NCI-H2196 treated with DMSO at 0.1 percent for 48 hours (cell line): Measurements from ENCODE around the gene ILRUN.
"Not testable (repeated sequence)": the region's sequence is repeated elsewhere in the genome, so short reads cannot be mapped to it uniquely, and the experiment has no call there.

Source experiments
- DNase-seq: peaks from one replicate; lab custom pipeline; 2025; ENCODE audit not compliant: unreplicated experiment; lab: John Stamatoyannopoulos, UW

Gene ILRUN

DNA sequence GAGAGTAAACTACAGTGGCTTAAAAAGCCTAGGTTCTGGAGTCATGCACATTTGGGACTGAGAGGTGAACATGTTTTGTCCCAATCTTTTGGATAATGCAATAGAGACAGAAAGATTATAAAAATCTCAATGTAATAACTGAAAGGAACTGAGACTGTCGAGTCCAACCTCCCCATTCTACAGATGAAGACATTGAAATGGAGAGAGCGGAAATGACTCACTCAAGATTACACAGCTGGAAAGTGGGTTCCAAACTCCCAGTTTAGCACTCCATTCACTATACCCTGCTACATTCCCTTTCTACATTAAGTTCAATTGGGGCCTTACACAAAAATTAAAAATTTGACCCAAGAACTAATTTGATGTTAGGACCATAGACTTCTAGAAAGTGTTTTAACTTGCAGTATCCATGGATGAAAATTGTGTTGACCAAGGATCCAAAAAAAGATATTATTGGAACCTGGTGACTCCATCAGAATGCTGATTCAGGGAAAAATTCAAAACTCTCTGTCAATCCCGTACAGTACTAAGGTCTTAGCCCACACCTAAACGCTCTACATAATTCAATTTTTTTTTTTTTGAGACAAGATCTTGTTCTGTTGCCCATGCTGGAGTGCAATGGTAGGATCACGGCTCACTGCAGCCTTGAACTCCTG lies 1.5 kb upstream of the ILRUN start:
- no peak for DNase-seq

DNA sequence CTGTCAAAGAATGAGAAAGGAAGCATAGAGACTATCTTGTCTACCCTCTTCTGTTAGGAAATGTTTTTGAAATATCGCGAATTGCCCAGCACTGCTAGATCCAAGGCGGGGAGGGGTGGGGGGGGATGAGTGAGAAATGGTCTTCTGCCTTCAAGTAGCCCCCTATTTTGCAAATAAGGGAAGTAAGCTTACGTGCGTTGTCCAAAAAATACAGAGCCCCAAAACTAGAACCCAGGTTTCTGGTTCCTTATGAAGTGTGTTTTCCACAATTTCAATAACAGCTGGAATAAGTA lies 923 bp upstream of the ILRUN start:
- DNase-seq = no peak

DNA sequence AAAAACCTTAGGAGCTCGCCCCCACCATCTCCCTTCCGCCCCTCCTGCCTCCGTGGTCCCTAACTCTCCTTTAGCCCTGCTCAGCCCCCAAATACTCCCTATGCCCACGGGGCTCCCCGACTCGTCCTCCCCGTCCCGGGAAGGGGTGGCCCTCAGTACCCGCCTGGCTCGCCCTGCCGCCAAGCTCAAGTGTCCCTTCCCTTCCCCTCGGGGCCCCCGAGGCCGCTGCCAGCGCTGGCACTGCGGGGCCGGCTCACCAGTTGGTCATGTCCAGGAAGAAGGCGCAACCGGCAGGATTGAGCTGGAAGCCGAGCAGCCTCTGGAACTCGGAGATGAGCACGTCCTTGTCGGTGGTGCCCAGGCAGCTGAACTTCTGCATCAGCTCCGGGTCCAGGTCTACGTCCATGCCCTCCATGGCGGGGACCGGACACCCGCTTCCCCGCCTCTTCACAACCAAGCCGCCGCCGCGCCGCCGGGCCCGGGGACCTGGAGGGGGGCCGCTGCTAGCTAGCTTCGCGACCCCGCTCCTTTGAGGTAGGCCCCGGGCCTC lies 303 bp downstream of the ILRUN start:
- no peak for DNase-seq

DNA sequence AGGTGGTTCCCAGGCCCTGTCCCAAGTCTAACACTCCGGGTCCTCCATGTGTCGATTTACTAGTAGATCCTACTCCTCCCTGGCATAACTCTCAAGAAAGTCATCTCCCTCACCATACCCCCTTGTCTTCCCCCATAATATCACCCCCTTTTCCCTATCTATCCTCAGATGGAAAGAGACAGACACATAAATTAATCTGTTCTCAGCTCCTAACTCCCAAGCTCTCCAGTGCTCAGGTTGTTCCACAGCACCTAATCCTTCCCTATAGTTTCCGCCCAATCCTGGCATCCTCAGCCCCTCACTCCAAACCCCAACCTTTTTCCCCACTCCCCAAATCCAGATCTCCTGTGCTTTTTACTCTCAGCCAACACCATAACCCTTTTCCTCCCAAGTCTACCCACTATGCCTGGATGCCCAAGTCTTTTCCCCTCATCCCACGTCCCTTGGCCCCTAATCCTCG lies 808 bp downstream of the ILRUN start:
- no peak for DNase-seq

DNA sequence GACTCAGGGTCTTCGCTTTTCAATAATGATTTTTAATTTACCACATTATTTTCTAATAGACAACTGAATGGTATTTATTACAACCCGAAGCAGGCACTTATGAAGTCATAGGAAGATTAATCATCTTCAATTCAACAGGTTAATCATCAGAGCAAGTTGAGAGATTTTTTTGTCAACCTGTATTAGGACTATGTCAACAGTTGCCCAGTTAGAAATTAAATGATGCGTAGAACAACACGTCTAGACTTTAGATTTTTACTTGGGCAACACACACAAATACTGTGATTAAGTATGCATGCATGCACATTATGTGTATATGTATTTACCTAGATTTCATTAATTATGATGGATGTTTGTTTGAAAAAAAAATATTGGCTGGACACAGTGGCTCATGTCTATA lies 4.3 kb downstream of the ILRUN start:
- DNase-seq = no peak

DNA sequence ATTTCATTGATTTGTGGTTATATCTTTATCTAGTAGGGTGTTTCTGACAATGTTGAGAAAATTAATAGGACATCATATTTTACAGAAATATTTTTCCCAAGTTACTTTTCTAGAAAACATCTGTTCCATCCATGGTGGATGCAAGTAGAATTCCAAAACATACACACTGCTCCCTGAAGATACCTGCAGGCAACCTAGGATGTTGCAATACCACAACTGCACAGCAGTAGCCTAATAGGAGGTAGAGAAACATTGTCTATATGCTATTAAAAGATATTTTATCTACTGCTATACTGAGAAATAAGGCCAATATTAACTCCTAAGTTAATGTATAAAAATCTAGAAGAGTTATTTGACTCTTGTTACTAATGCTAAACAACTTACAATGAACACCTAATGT lies 6.8 kb downstream of the ILRUN start:
- DNase-seq = no peak

DNA sequence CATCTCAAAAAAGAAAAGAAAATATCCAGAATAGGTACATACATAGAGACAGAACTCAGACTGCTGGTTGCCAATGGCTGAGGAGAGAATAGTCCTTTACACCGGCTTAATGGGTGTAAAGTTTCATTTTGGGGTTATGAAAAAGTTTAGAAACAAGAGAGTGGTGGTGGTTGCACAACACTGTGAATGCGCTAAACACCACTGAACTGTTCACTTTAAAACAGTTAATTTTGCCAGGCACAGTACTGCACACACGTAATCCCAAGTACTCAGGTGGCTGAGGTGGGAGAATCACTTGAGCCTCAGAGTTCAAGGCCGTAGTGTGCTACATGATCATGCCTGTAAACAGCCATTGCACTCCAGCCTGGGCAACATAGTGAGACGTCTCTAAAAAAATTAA lies 7.6 kb downstream of the ILRUN start:
- no peak for DNase-seq

DNA sequence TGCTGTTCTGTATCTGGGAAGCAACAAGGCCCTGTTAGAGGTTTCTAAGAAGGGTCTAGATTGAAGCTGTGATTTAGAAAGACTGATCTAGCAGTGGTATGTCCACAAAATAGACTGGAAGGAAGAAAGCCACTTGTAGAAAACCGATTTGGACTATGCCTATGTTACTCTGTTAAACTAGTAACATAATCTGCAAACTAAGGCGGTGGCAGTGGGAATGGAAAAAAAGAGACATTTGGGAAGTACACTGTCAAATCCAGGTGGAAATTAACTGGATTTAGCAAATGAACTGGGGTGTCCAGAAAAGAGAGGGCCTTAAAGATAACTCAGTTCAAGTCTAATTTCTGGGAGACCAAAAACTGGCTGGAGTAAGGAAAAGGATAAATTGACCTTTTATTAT lies 11.6 kb downstream of the ILRUN start:
- no peak for DNase-seq

DNA sequence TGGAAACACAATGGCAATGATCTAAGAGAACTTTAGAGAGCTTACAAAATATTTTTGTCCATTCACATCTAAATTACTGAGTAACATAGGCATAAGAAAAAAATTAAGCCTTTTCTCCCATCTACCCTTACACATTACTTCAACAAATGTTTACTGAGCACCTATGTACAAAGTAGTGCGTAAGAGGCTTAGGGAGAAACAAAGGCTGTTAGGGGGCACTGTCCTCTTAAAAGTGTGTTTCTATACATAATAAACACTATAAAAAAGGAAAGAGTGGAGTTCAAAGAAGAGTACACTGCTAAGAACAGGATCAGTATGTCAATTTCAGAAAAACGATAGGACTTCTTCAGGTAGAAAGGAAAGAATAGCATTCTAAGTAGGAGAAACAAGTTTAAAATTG lies 12.2 kb downstream of the ILRUN start:
- DNase-seq = no peak

DNA sequence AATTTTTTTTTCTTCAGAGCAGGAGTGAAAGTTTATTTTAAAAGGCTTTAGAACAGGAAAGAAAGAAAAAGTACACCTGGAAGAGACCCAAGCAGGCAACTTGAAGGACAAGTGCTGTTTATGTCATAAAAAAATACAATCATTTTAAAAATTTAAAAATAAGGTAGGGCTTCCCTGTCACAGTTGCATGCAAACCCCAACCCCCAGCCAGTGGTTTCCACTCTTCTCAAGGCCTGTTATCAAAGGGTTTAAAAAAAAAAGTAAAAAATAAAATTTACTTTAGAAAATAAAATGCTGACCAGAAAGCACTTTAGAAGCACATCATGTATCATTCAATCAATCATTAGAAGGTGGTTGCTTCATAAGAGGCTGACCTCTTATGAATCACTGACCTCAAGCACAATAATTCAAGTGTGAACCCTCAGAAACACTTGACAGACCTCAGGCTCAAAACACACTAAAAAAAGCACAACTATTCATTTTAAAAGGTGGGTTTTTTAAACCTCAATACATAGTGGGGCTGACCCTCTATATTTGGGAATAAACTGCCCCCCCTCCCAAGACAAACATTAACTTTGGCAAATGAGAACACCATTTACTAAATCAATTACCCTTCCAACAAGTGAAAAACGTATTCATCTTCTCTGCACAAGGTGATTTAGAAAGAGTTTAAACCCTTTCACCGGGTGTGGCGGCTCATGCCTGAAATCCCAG lies 15.6 kb downstream of the ILRUN start:
- no peak for DNase-seq

DNA sequence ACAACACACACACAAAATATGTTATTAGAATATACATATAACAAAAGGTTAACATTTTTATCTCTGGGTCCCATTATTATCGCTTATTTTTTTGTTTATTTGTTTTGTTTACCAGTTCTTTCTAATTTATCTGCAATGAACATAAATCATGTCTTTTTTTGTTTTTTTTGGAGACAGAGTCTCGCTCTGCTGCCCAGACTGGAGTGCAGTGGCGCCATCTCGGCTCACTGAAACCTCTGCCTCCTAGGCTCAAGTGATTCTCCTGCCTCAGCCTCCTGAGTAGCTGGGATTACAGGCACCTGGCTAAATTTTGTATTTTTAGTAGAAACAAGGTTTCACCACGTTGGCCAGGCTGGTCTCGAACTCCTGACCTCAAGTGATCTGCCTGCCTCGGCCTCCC lies 16.3 kb downstream of the ILRUN start:
- not testable (repeated sequence) for DNase-seq

DNA sequence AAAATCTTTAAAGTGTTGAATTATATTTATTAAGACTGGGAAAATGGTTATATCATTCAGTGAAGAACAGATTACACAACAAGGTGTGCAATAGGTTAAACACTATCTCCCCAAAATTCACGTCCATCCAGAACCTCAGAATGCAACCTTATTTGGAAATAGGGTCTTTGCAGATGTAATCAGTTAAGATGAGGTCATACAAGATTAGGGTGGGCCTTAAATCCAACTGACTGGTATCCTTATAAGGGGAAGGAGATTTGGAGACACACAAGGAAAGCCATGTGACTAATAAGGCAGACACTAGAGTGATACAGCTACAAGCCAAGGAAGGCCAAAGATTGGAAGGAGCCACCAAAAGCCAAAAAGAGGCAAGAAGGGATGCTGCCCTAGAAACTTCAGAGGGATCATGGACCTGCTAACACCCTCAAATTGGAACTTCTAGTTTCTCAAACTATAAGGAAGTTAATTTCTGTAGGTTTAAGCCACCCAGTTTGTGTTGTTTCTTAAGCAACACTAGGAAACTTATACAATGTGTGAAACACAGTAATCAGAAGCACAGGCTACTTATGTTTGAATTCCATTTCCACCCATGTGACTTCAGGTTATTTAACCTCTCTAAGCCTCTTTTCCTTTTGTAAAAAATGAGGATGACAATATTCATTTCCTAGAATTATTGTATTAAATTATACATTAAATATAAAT lies 16.9 kb downstream of the ILRUN start:
- no peak for DNase-seq

DNA sequence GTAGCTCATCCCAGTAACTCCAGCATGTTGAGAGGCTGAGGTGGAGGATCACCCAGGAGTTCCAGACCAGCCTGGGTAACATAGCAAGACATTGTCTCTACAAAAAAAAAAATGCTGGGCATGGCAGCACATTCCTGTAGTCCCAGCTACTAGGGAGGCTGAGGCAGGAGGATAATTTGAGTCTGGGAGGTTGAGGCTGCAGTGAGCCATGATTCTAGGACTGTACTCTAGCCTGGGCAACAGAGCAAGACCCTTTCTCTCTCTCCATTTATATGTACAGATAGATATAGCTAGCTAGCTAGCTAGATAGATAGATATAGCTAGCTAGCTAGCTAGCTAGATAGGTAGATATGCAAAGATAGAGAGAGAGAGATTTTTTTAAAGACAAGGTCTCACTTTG lies 20.4 kb downstream of the ILRUN start:
- DNase-seq = no peak

DNA sequence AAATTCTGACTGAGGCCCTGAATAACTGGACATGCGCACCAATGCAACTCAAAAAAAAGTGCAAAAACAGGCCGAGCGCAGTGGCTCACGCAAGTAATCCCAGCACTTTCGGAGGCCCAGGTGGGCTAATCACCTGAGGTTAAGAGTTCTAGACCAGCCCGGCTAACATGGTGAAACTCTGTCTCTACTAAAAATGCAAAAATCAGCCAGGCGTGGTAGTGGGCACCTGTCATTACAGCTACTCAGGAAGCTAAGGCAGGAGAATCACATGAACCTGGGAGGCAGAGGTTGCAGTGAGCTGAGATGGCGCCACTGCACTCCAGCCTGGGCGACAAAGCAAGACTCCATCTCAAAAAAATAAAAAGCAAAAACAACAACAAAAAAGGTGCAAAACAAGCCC lies 21.6 kb downstream of the ILRUN start:
- not testable (repeated sequence) for DNase-seq

DNA sequence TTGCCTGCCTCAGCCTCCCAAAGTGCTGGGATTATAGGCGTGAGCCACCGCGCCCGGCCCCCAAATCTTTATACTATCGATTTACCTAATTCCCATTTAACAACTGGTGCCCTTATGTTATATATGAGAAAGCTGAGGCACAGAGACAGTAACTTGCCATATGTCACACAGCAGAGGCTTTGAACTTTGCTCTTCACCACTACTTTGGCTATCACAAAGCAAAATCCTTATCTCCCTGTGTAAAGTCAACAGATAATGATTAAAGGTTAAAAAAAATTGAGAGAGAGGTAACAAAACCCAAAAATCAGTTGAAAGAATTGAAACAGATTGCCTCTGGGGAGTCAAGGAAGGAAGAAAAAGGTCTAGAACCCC lies 22.3 kb downstream of the ILRUN start:
- DNase-seq = no peak

DNA sequence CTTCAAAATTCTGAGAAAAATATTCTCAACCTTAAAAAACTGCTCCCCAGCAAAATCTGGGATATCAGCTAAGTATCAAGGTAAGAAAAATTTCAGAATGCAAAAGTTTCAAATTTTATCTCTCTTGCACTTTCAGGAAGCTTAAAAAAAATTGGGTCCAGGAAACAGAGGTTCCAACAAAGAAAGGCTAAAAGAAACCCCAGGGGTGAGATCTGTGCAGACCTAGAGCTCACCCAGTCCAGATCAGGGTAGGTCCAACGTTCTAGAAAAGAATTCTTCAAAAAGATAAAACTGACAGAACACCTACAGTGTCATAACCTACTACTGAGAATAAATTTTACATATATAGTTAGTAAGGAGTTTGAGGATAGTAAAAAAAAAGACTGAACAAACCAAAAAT lies 23.5 kb downstream of the ILRUN start:
- no peak for DNase-seq

DNA sequence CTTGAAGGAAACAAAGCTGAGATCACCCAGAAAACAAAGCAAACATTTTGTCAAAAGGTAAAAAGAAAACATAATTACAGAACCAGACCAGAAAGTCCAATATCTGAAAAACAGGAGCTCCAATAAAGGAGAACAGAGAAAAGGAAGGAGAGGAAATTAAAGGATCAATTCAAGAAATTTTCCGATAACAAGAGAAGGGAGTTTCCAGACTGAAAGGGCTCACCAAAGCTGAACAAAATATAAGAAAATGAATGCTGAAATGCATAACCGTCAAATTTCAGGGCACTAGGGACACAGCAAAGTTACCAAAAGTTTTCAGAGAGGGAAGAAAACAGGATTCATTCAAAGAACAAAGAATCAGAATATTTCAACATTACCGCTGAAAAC lies 23.9 kb downstream of the ILRUN start:
- DNase-seq = no peak

DNA sequence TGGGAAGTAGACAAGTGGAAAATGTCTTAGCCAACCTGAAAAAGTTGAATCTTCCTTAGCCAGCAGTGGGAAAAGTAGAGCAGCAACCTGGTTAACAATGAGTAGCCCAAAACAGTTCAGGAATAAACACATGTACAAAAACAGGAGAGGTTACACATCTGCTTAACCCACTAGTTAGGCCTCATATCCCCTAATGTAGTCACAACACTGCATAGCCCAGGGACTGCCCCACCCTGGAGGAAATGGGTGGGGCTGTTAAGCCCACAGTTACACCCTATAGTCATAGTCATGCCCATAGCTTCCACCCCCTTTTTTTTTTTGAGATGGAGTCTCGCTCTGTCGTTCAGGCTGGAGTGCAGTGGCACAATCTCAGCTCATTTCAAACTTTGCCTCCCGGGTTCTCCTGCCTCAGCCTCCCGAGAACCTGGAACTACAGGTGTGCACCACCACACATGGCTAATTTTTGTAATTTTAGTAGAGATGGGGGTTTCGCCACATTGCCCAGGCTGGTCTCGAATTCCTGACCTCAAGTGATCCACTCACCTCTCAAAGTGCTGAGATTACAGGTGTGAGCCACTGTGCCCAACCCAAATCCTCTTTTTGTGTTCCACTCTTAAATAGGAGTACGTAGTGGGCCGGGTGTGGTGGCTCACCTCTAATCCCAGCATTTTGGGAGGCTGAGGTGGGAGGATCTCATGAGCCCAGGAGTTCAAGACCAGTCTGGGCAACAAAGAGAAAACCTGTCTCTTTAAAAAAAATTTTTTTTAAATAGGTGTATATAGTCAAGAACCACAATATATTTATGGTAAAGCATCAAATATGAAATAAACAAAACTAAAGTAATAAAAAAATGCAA lies 24.5 kb downstream of the ILRUN start:
- no peak for DNase-seq

DNA sequence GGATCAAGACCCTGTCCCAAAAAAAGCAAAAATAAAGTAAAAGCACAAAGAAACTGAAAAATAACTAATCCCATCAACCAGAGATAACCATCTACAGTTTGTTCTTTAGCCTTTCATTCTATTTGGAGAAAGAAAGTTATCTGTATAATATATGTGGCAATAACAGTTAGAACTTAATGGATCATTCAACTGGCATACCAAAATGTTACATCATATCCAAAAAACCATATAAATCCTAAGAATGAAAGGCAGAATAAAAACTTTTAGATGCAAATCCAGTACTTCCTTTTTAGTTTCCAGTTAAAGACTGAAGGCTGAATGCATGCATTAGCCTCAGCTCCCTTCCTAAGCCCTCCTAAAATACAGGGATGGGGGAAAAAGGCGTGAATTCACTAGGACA lies 25.2 kb downstream of the ILRUN start:
- no peak for DNase-seq

DNA sequence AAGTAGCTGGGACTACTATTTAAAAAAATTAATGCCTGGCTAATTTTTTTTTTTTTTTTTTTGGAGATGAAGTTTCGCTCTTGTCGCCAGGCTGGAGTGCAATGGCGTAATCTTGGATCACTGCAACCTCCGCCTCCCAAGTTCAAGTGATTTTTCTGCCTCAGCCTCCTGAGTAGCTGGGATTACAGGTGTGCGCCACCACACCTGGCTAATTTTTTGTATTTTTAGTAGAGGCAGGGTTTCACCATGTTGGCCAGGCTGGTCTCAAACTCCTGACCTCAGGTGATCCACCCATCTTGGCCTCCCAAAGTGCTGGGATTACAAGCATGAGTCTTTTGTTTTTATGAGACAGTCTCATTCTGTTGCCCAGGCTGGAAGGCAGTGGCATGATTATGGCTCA lies 27.8 kb downstream of the ILRUN start:
- DNase-seq = not testable (repeated sequence)

DNA sequence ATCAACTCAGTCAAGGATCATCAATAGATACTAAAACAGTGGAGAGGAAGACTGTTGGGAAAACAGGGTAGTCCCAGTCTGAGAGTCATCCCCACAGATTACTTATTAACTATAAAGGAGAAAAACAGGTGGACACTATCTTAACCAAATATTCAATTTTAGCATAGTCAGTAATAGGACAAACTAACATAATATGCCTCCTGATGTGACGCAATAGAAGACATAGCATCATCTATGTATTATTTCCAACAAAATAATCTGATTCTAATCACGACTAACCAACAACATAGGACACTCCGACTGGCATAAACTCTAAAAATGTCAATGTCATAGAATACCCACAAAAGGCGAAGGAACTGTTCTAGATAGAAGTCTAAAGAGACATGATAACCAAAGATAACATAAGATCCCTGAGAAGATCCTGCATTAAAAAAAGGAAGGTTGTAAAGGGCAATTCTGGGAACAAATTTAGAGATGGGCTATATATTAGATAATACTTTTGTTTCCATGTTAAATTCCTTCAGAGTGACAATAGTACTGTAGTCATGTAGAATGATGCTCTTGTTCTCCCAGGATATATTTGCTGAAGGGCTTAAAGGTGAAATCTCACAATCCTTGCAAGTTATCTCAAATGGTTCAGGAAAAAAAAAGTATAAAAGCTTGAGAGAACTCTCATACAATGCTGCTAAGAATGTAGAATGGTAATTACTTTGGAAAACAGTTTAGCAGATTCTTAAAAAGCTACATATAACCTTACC lies 28.9 kb downstream of the ILRUN start:
- no peak for DNase-seq
